Measurements from ENCODE around the gene PTGS1. TPM values are rescaled to one million over a fixed set of nuclear protein-coding genes. Genes with fewer than 3 reads are reported as not detected.
"Not testable (repeated sequence)": the region's sequence is repeated elsewhere in the genome, so short reads cannot be mapped to it uniquely, and the experiment has no call there.

PTGS1 gene
- total RNA-seq, 4 donors from 2014 or later, result 16.0 to 36.8 (median 20.1) TPM

DNA sequence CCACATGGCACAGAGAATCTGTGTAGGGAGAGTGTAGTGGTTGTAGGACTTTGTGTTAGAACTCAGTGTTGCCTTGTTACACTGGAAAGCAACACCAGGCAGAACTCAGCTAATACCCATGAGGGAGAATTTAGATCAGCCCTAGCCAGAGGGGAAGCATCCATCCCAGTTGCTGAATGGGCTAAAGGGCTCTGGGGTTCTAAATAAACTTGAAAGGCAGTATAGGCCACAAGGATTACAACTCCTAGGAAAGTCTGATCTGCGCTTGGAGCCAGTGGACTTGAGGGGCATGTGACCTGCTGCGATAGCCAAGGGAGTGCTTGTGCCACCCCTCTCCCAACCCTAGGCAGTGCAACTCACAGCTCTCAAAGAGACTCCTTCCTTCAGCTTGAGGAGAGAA is 26.9 kb downstream of the PTGS1 start:
- ATAC-seq (ENCODE audit: low FRiP score), result no peak
- TF ChIP-seq, protein P1, sequence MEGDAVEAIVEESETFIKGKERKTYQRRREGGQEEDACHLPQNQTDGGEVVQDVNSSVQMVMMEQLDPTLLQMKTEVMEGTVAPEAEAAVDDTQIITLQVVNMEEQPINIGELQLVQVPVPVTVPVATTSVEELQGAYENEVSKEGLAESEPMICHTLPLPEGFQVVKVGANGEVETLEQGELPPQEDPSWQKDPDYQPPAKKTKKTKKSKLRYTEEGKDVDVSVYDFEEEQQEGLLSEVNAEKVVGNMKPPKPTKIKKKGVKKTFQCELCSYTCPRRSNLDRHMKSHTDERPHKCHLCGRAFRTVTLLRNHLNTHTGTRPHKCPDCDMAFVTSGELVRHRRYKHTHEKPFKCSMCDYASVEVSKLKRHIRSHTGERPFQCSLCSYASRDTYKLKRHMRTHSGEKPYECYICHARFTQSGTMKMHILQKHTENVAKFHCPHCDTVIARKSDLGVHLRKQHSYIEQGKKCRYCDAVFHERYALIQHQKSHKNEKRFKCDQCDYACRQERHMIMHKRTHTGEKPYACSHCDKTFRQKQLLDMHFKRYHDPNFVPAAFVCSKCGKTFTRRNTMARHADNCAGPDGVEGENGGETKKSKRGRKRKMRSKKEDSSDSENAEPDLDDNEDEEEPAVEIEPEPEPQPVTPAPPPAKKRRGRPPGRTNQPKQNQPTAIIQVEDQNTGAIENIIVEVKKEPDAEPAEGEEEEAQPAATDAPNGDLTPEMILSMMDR (IDR thresholded peaks at IDR 0.05), result no peak

DNA sequence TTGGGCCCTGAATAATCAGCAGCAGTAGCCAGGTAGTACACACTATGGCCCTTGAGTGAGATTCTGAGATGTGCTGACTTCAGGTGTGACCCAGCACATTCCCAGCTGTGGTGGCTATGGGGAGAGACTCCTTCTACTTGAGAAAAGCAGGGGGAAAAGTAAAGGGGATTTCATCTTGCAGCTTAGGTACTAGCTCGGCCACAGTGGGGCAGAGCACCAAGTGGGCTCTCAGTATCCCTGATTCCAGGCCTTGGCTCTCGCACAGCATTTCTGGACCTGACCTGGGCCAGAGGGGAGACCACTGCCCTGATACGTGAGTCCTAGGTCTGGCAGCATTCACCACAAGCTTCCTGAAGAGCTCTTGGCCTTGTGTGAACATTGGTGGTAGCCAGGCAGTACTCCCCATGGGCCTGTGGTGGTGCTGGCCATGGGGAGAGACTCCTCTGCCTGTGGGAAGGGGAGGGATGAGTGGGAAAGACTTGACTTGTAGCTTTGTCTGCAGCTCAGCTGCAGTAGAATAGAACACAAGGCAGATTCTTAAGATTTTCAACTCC is 27.6 kb downstream of the PTGS1 start:
- TF ChIP-seq, protein P1 (IDR thresholded peaks at IDR 0.05), result no peak
- no peak for DNase-seq (ENCODE audit: low spot score)
- no peak for ATAC-seq (ENCODE audit: low FRiP score)

More for the DNA sequence above, 26.9 kb downstream of the PTGS1 start:
- DNase-seq (ENCODE audit: low spot score), result no peak

DNA sequence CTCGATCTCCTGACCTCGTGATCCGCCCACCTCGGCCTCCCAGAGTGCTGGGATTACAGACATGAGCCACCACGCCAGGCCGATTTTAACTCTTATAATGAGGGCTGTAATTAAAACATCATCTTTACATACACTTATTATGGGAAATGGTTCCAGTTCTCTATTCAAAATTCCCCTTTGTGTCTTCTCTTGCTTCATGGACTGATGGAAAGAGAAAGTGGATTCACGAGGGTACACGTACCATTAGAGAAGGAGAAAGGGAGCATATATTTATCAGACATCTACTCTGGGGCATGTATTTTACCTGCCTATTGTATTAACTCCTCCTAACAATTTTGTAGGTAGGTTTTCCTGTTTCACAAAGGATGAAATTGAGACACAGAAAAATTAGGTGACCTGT is 31.1 kb downstream of the PTGS1 start:
- TF ChIP-seq, protein P1 (IDR thresholded peaks at IDR 0.05), result no peak
- DNase-seq (ENCODE audit: low spot score), result no peak
- no peak for ATAC-seq (ENCODE audit: low FRiP score)

DNA sequence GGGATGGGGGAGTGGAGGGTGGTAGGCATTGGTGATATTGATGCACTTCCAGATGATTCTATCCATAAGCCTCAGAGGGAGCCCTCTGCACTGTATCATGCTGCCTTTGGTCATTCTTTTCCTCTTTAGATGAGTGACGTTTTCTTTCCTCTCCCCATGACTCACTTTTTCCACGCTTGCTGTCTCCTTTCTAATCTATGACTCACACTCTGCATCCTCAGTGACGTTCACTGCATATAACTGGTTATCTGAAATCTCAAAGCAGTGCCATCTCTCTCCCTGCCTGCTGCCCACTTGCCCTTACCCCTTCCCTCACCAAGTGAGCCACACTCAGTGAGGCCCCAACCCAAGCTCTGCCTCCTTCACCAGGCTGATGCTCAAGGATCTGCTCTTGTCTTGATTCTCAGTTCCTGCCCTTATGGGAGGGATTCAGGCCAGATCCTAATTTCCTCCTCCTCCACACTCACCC is 31.6 kb downstream of the PTGS1 start:
- TF ChIP-seq, protein P1 (IDR thresholded peaks at IDR 0.05), result no peak
- DNase-seq (ENCODE audit: low spot score) (no peak), ATAC-seq (ENCODE audit: low FRiP score) (peak; percentile 85)

DNA sequence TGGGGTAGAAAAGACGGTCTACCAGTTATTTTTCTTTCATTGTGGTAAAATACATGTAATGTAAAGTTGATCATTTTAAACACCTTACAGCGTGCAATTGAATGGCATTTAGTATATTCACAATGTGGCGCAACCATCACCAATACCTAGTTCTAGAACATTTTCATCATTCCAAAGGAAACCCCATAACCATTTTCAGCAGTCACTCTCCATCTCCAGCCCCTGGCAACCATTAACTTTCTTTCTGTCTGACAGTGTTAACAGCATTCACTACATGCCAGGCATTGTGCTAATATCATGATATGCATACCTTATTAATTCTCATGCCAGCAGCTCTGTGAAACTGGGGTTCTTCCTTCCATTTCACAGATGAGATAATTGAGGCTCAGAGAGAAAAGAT is 32.0 kb downstream of the PTGS1 start:
- DNase-seq (ENCODE audit: low spot score) (no peak), ATAC-seq (ENCODE audit: low FRiP score) (no peak)
- TF ChIP-seq, protein P1 (IDR thresholded peaks at IDR 0.05), result no peak

DNA sequence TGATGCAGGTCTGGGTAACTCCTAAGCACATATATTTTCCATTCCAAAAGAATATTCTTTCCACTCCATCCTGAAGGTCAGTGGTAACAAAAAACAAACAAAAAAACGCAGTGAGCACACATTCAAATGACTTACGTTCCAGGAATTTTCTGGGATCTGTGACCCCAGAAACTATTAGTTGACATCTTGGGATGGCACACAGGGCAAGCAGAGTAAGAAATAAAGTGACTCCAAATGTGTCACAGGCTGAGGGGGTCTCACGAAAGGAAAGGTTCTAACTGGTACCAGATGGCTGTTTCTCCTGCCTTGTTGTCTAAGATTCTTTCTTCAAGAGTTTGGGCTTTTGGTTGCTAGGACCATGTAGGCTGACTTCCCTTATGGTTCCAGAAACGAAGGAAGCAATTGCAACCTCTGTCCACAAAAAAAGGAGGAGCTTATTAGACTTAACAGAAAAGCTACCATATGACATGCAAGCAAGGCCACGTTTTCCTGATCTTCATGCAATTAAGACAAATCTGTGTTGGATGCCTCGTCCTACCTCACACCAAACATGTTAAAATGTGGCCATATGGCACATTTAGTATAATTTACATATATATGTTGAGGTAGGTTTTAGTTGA is 32.7 kb downstream of the PTGS1 start:
- DNase-seq (ENCODE audit: low spot score) (no peak), ATAC-seq (ENCODE audit: low FRiP score) (no peak)
- TF ChIP-seq, protein P1 (IDR thresholded peaks at IDR 0.05), result no peak

DNA sequence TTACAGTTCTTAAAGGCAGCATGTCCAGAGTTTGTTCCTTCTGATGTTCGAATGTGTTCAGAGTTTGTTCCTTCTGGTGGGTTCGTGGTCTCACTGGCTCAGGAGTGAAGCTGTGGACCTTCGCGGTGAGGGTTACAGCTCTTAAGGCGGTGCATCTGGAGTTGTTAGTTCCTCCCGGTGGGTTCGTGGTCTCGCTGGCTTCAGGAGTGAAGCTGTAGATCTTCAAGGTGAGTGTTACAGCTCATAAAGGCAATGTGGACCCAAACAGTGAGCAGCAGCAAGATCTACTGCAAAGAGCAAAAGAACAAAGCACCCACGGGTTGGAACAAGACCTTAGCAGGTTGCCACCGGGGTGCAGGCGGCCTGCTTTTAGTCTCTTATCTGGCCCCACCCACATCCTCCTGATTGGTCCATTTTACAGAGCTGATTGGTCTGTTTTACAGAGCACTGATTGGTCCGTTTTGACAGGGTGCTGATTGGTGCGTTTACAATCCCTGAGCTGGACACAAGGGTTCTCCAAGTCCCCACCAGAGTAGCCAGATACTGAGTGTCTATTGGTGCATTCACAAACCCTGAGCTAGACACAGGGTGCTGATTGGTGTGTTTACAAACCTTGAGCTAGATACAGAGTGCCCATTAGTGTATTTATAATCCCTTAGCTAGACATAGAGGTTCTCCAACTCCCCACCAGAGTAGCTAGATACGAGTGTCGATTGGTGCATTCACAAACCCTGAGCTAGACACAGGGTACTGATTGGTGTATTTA is 34.7 kb downstream of the PTGS1 start:
- not testable (repeated sequence) for ATAC-seq (ENCODE audit: low FRiP score); DNase-seq (ENCODE audit: low spot score)
